ENCODE measurements around the gene CISD3.

The CISD3 gene

GRCh38 chr17:38729886-38730525, at the start of gene CISD3:
TSS of gene CISD3 (plus strand) at chr17:38730341. CDS start at chr17:38730359, 18 bp downstream.
- peak; percentile 87 for DNase-seq

GRCh38 chr17:38681096-38681495, 49.0 kb upstream of the CISD3 start:
- DNase-seq = no peak

- DNase-seq = no peak
These were observed 44.6 kb upstream of the CISD3 start for GRCh38 chr17:38685491-38685890.

- no peak for DNase-seq
These were observed 42.9 kb upstream of the CISD3 start for GRCh38 chr17:38687286-38687685.

- no peak for DNase-seq
These were observed 39.8 kb upstream of the CISD3 start for GRCh38 chr17:38690386-38690785.

GRCh38 chr17:38691154-38691553, 39.0 kb upstream of the CISD3 start:
- DNase-seq = no peak

- no peak for DNase-seq
These were observed 36.3 kb upstream of the CISD3 start for GRCh38 chr17:38693700-38694329.

- DNase-seq = no peak
These were observed 32.9 kb upstream of the CISD3 start for GRCh38 chr17:38697061-38697820.

GRCh38 chr17:38698760-38699159, 31.4 kb upstream of the CISD3 start:
- DNase-seq = no peak

GRCh38 chr17:38701504-38702165, 28.5 kb upstream of the CISD3 start:
- peak; percentile 45 for DNase-seq

- DNase-seq = peak; percentile 85
These were observed 27.8 kb upstream of the CISD3 start for GRCh38 chr17:38702166-38702915.

GRCh38 chr17:38702916-38703741, 27.0 kb upstream of the CISD3 start:
- no peak for DNase-seq

- peak; percentile 89 for DNase-seq
These were observed 26.2 kb upstream of the CISD3 start for GRCh38 chr17:38703742-38704605.

- DNase-seq = peak; percentile 85
These were observed 25.3 kb upstream of the CISD3 start, which contains the start of gene MLLT6 for GRCh38 chr17:38704606-38705522. TSS of gene MLLT6 (plus strand) at chr17:38705273. CDS start at chr17:38705633, 360 bp downstream.

GRCh38 chr17:38705523-38705802, 24.7 kb upstream of the CISD3 start:
- no peak for DNase-seq

- DNase-seq = peak; percentile 32
These were observed 24.2 kb upstream of the CISD3 start for GRCh38 chr17:38705803-38706504.

- no peak for DNase-seq
These were observed 23.5 kb upstream of the CISD3 start for GRCh38 chr17:38706505-38707216.

- no peak for DNase-seq
These were observed 22.3 kb upstream of the CISD3 start for GRCh38 chr17:38707678-38708351.
